OCI-LY3 (cell line): ENCODE results near the gene PLBD1.

Experiments used
- EZH2phosphoT487 ChIP-seq: fragments of 200-600 bp; shearing (Covaris generic); IDR thresholded peaks from 2 replicates; pipeline ENCODE4 v1.6.1; 2018; ENCODE audit warnings: antibody characterized with exemption, mixed run types, low read depth
- TF ChIP-seq, protein P1 (sequence below): fragments of 200-600, 300-600 bp; sonication (generic); IDR thresholded peaks from 2 replicates; pipeline ENCODE4 v1.5.1; 2014; ENCODE audit warnings: antibody characterized with exemption, low read length, low read depth

- TF ChIP-seq, protein P1, sequence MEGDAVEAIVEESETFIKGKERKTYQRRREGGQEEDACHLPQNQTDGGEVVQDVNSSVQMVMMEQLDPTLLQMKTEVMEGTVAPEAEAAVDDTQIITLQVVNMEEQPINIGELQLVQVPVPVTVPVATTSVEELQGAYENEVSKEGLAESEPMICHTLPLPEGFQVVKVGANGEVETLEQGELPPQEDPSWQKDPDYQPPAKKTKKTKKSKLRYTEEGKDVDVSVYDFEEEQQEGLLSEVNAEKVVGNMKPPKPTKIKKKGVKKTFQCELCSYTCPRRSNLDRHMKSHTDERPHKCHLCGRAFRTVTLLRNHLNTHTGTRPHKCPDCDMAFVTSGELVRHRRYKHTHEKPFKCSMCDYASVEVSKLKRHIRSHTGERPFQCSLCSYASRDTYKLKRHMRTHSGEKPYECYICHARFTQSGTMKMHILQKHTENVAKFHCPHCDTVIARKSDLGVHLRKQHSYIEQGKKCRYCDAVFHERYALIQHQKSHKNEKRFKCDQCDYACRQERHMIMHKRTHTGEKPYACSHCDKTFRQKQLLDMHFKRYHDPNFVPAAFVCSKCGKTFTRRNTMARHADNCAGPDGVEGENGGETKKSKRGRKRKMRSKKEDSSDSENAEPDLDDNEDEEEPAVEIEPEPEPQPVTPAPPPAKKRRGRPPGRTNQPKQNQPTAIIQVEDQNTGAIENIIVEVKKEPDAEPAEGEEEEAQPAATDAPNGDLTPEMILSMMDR = no peak
- TF ChIP-seq EZH2phosphoT487 = no peak
These were observed 3.2 kb downstream of the PLBD1 start for GRCh38 chr12:14564336-14564959.
